Activated CD4-positive, alpha-beta T cell treated with anti-CD3 and anti-CD28 coated beads, Interleukin-10, Interleukin-2, amounts not matched to agents 100 ng/mL and 50 ng/mL, durations not matched to agents 16 hours and 8 hours (primary cell): ENCODE results near the gene FSTL4.

Experiments used
- DNase-seq: peaks from one replicate; pipeline ENCODE4 v3.0.0-alpha.2; 2020

FSTL4 gene

GRCh38 chr5:133334796-133335639, 277.3 kb downstream of the FSTL4 start:
- no peak for DNase-seq

GRCh38 chr5:133333326-133334150, 278.8 kb downstream of the FSTL4 start:
- no peak for DNase-seq

- DNase-seq: peak; percentile 42
Measured at GRCh38 chr5:133332439-133333024, 279.8 kb downstream of the FSTL4 start.

GRCh38 chr5:133331941-133332340, 280.4 kb downstream of the FSTL4 start:
- no peak for DNase-seq

- no peak for DNase-seq
Measured at GRCh38 chr5:133330956-133331355, 281.4 kb downstream of the FSTL4 start.

GRCh38 chr5:133328800-133329199, 283.5 kb downstream of the FSTL4 start:
- no peak for DNase-seq

GRCh38 chr5:133327946-133328401, 284.4 kb downstream of the FSTL4 start:
- DNase-seq: no peak

- DNase-seq: no peak
Measured at GRCh38 chr5:133326361-133326760, 286.0 kb downstream of the FSTL4 start.

- DNase-seq: no peak
Measured at GRCh38 chr5:133325864-133326263, 286.5 kb downstream of the FSTL4 start.

GRCh38 chr5:133324926-133325325, 287.4 kb downstream of the FSTL4 start:
- DNase-seq: no peak

GRCh38 chr5:133323494-133324457, 288.6 kb downstream of the FSTL4 start:
- DNase-seq: no peak

GRCh38 chr5:133322743-133323142, 289.6 kb downstream of the FSTL4 start:
- DNase-seq: no peak

GRCh38 chr5:133321833-133322420, 290.4 kb downstream of the FSTL4 start:
- DNase-seq: peak; percentile 50

- no peak for DNase-seq
Measured at GRCh38 chr5:133321286-133321832, 291.0 kb downstream of the FSTL4 start.

- no peak for DNase-seq
Measured at GRCh38 chr5:133319905-133320520, 292.3 kb downstream of the FSTL4 start.

- no peak for DNase-seq
Measured at GRCh38 chr5:133319244-133319643, 293.1 kb downstream of the FSTL4 start.

- DNase-seq: no peak
Measured at GRCh38 chr5:133317558-133317957, 294.8 kb downstream of the FSTL4 start.

- no peak for DNase-seq
Measured at GRCh38 chr5:133316346-133317343, 295.7 kb downstream of the FSTL4 start.

- DNase-seq: no peak
Measured at GRCh38 chr5:133314086-133314485, 298.3 kb downstream of the FSTL4 start.

- DNase-seq: no peak
Measured at GRCh38 chr5:133311176-133311575, 301.2 kb downstream of the FSTL4 start.
